IPS-NIHi7 (cell line): ENCODE results near the gene F12.
A peak's percentile ranks its signal among the peaks of the same experiment; 100 is the strongest.

Experiments used
- DNase-seq: peaks from one replicate; pipeline ENCODE4 v3.0.0; 2012; ENCODE audit warnings: mixed read lengths; ENCODE audit errors: extremely low spot score

The F12 gene

GRCh38 chr5:177414481-177414880, 5.1 kb upstream of the F12 start:
- DNase-seq = no peak

- no peak for DNase-seq
These were observed 3.4 kb upstream of the F12 start for GRCh38 chr5:177412603-177413233.

- no peak for DNase-seq
These were observed 1.2 kb upstream of the F12 start for GRCh38 chr5:177410575-177410974.

- DNase-seq = no peak
These were observed 3.6 kb downstream of the F12 start for GRCh38 chr5:177405805-177406204.

- DNase-seq = no peak
These were observed 4.1 kb downstream of the F12 start for GRCh38 chr5:177405312-177405711.

GRCh38 chr5:177404641-177405179, 4.7 kb downstream of the F12 start:
- DNase-seq = no peak

- peak; percentile 73 for DNase-seq
These were observed 5.3 kb downstream of the F12 start for GRCh38 chr5:177403792-177404640.

- DNase-seq = no peak
These were observed 6.1 kb downstream of the F12 start for GRCh38 chr5:177403102-177403791.

- DNase-seq = peak; percentile 92
These were observed 6.9 kb downstream of the F12 start for GRCh38 chr5:177402271-177403043.

GRCh38 chr5:177399997-177400868, 9.1 kb downstream of the F12 start, which contains the start of gene PFN3:
Gene PFN3, minus strand, starts transcription at chr5:177400661. Its CDS starts 85 bp downstream, at chr5:177400576.
- peak; percentile 42 for DNase-seq

- no peak for DNase-seq
These were observed 11.4 kb downstream of the F12 start for GRCh38 chr5:177397875-177398390.

GRCh38 chr5:177396807-177397206, 12.6 kb downstream of the F12 start:
- no peak for DNase-seq

- no peak for DNase-seq
These were observed 13.3 kb downstream of the F12 start for GRCh38 chr5:177396078-177396477.

GRCh38 chr5:177393990-177394389, 15.4 kb downstream of the F12 start:
- no peak for DNase-seq

- DNase-seq = no peak
These were observed 16.1 kb downstream of the F12 start for GRCh38 chr5:177393206-177393765.

GRCh38 chr5:177392765-177393164, 16.6 kb downstream of the F12 start:
- no peak for DNase-seq

- DNase-seq = peak; percentile 97
These were observed 18.7 kb downstream of the F12 start for GRCh38 chr5:177390363-177391300.

GRCh38 chr5:177389241-177390169, 19.9 kb downstream of the F12 start:
- no peak for DNase-seq
